ENCODE data around the gene SMARCD3.

The SMARCD3 gene

DNA sequence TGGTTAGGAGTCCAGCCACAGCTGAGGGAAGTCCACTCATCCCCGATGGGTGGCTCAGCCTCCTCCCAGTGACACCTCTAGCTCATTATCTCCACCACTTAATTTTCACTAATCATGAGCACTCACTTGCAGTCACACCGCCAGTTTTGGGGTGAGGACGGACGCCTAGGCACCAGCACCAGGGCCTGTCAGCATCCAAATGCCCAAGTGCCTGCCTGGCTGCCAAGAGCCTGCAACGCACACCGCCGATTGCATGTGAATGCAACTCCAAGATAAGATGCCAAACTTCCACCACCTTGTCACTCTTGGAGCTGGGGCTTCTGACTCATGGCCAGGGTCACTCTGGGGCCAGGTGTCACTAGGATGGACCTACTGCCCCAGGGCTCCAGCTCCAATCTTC, 24.4 kb upstream of the SMARCD3 start:
- DNase-seq (ENCODE audit: low read depth in 2 of 2) = no peak

DNA sequence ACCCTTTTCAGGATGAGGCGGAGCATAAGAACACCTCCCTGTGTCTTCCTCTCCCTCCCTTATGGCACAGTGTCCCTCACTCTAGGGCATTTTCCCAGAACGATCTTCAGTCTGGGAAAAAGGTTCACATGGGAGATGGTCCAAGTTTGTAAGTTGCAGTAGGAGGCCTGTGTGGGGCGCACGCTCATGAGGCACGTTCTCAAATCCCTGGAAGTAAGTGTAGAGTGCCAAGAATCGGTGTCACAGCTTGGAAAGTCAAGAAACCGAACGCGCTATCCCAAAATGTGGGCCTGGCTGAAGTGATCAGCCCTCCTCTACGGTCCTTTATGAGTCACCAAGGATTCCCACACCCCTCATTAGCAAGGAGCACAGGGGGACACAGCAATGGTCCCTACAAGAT, 23.9 kb upstream of the SMARCD3 start:
- DNase-seq (ENCODE audit: low read depth in 2 of 2) = no peak

GRCh38 chr7:151271699-151272355, 23.3 kb upstream of the SMARCD3 start:
- no peak for DNase-seq (ENCODE audit: low read depth in 2 of 2)

DNA sequence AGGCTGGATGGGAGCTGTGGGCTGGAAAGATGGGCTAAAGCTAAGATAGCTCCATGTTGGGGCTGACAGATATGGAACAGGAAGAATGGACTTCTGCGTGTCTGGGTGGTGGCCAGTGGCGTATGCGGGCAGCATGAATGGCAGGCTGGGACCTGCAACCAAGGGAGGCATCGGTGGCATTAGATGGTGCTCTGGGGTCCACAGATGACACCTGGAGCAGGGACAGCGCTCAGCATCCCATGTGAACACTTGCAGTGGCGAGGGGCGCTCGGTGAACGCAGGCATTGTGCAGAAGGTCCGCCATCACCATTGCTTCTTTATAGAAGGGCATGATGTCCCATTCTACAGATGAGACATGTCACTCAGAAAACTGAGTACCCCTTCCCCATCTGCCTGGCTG, 21.0 kb upstream of the SMARCD3 start:
- DNase-seq (ENCODE audit: low read depth in 2 of 2) = no peak

DNA sequence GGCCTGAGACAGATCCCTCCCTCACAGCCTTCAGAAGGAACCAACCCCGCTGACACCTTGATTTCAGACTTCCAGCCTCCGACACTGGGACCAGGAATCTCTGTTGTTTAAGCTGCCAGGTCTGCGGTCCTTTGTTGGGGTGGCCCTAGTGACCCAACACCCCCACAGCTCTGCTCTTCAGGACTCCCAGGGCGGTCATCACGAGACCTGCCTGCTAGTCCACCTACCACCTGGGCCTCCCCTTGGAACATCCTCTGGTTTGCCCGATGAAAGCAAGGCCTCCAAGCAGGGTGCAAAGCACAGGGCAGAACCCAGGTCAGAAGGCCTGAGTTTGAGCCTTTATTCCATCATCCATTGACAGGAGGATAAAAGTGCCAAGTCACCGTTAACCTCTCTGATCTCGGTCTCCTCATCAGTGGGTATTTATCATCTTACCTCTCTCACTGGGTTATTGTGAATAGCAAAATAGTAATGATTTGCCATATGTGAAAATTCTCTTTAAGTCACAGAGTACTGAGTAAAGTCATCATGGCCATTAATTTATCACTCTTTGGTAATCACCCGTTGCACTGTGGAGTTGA, 16.9 kb upstream of the SMARCD3 start:
- no peak for DNase-seq (ENCODE audit: low read depth in 2 of 2)

- no peak for DNase-seq (ENCODE audit: low read depth in 2 of 2)
These were observed 16.1 kb upstream of the SMARCD3 start for GRCh38 chr7:151264615-151265014.

- DNase-seq (ENCODE audit: low read depth in 2 of 2) = no peak
These were observed 13.0 kb upstream of the SMARCD3 start for GRCh38 chr7:151261529-151261928.

DNA sequence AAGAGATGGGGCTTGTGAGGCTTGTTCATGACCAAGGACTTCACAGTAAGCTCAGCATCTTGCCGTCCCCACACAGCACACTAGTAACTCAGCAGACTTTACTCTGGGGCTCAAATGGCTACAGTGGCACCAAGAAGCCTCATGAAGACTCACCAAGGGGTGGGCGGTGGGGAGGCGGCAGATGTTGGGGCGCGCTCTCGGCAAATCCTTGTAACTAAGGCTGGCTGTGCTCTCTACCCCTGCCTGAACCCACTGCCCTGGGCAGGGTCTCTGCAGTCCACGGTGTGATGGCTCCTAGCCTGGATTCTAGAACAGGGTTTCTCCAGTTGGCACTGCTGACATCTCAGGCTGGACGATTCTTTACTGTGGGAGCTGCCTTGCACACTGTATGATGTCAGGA, 12.4 kb upstream of the SMARCD3 start:
- DNase-seq (ENCODE audit: low read depth in 2 of 2) = no peak

- DNase-seq (ENCODE audit: low read depth in 2 of 2) = no peak
These were observed 12.0 kb upstream of the SMARCD3 start for GRCh38 chr7:151260471-151260870.

DNA sequence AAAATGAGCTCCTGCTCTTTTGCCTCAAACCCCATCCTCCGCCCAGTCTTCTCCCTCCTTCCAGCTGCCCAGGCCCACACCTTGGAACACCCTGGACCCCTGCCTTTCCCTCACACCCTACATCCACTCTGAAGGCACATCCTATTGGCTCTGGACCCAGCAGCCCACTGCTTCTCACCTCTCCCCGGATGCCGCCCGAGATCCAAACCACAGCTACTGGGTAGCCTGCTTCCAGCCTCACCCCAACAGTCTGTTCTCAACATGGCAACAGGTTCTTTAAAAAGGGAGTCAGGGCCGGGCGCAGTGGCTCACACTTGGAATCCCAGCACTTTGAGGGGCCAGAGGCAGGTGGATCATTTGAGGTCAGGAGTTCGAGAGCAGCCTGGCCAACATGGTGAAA, 9.5 kb upstream of the SMARCD3 start:
- no peak for DNase-seq (ENCODE audit: low read depth in 2 of 2)

- no peak for DNase-seq (ENCODE audit: low read depth in 2 of 2)
These were observed 8.0 kb upstream of the SMARCD3 start for GRCh38 chr7:151256410-151257045.

- DNase-seq (ENCODE audit: low read depth in 2 of 2) = no peak
These were observed 6.9 kb upstream of the SMARCD3 start for GRCh38 chr7:151255390-151255789.

- DNase-seq (ENCODE audit: low read depth in 2 of 2) = no peak
These were observed 6.4 kb upstream of the SMARCD3 start for GRCh38 chr7:151254851-151255250.

DNA sequence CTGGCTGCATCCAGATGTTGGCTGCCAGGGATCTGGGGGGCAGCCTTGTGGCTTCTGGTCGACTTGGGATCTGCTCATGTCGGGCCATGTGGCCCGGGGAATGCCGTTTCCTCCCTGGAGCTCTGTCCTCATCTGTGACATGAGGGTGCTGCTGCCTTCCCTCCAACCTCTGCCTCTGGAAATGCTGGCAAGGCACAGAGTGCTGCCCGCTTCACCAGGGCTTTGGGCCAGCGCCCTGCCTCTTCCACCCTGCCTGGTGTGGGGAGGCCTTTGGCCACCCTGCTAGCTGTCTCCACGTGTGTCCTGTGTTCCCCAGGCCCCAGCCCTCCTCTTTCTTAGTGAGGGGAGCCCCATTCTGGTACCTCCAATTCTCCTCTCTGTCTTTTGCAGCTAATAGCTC, 5.8 kb upstream of the SMARCD3 start:
- no peak for DNase-seq (ENCODE audit: low read depth in 2 of 2)

- DNase-seq (ENCODE audit: low read depth in 2 of 2) = no peak
These were observed 4.6 kb upstream of the SMARCD3 start for GRCh38 chr7:151252961-151253711.

- no peak for DNase-seq (ENCODE audit: low read depth in 2 of 2)
These were observed 4.0 kb upstream of the SMARCD3 start for GRCh38 chr7:151252561-151252835.

GRCh38 chr7:151251689-151252560, 3.4 kb upstream of the SMARCD3 start:
- DNase-seq (ENCODE audit: low read depth in 2 of 2) = peak in 1 of 2 donors; percentile 27

DNA sequence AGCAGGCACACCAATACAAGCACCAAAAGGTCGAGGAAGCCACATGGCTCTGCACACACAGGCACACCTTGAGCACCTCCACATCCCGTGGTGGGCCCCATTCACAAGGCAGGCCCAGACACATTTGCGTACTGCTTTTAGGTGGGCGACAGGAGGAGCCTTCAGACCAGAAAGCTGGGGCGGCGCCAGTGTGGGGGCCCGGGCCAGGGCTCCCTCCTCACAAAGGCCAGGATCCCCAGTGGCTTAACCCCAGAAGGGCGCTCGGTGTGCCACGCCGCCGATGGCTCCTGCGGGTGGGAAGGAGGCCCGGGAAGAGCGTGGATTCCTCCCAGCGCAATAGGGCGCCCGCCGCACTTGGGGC, 2.8 kb upstream of the SMARCD3 start:
- DNase-seq (ENCODE audit: low read depth in 2 of 2) = peak in 1 of 2 donors; percentile 23

- no peak for DNase-seq (ENCODE audit: low read depth in 2 of 2)
These were observed 2.0 kb upstream of the SMARCD3 start for GRCh38 chr7:151250181-151251132.

- no peak for DNase-seq (ENCODE audit: low read depth in 2 of 2)
These were observed 1.2 kb upstream of the SMARCD3 start for GRCh38 chr7:151249732-151250072.

Data from stimulated activated CD8-positive, alpha-beta memory T cell treated with anti-CD3 and anti-CD28 coated beads, Interleukin-7, amount 100 ng/mL, for 4 hours (primary cell).